GM19240 (cell line): Measurements from ENCODE around the gene ANKRD30B.
"Not testable (repeated sequence)": the region's sequence is repeated elsewhere in the genome, so short reads cannot be mapped to it uniquely, and the experiment has no call there.

Source experiments
- DNase-seq: peaks from one replicate; pipeline ENCODE4 v3.0.0; 2011; ENCODE audit warnings: low spot score; ENCODE audit not compliant: insufficient read length

Gene ANKRD30B

GRCh38 chr18:14747513-14748474 lies at the start of gene ANKRD30B:
ANKRD30B (plus strand) TSS chr18:14748172; CDS start chr18:14748420, 248 bp downstream.
- DNase-seq: no peak

GRCh38 chr18:14701286-14702040 lies 46.5 kb upstream of the ANKRD30B start:
- DNase-seq: not testable (repeated sequence)

- not testable (repeated sequence) for DNase-seq
Measured at GRCh38 chr18:14709761-14710160, 38.2 kb upstream of the ANKRD30B start.

GRCh38 chr18:14721569-14721968 lies 26.4 kb upstream of the ANKRD30B start:
- not testable (repeated sequence) for DNase-seq

- DNase-seq: not testable (repeated sequence)
Measured at GRCh38 chr18:14739056-14739455, 8.9 kb upstream of the ANKRD30B start.

- no peak for DNase-seq
Measured at GRCh38 chr18:14746897-14747296, 1.1 kb upstream of the ANKRD30B start.

- DNase-seq: no peak
Measured at GRCh38 chr18:14748496-14748895, 524 bp downstream of the ANKRD30B start.

- DNase-seq: not testable (repeated sequence)
Measured at GRCh38 chr18:14763566-14763965, 15.6 kb downstream of the ANKRD30B start.

GRCh38 chr18:14767474-14767873 lies 19.5 kb downstream of the ANKRD30B start:
- DNase-seq: no peak

GRCh38 chr18:14768241-14768640 lies 20.3 kb downstream of the ANKRD30B start:
- no peak for DNase-seq

- DNase-seq: no peak
Measured at GRCh38 chr18:14769381-14769780, 21.4 kb downstream of the ANKRD30B start.

GRCh38 chr18:14776801-14777200 lies 28.8 kb downstream of the ANKRD30B start:
- no peak for DNase-seq

- no peak for DNase-seq
Measured at GRCh38 chr18:14781671-14782070, 33.7 kb downstream of the ANKRD30B start.

GRCh38 chr18:14784133-14784532 lies 36.2 kb downstream of the ANKRD30B start:
- no peak for DNase-seq

GRCh38 chr18:14796876-14797275 lies 48.9 kb downstream of the ANKRD30B start:
- DNase-seq: not testable (repeated sequence)

- DNase-seq: not testable (repeated sequence)
Measured at GRCh38 chr18:14797969-14798764, 50.2 kb downstream of the ANKRD30B start.

GRCh38 chr18:14811081-14811480 lies 63.1 kb downstream of the ANKRD30B start:
- DNase-seq: not testable (repeated sequence)

- not testable (repeated sequence) for DNase-seq
Measured at GRCh38 chr18:14826972-14827632, 79.1 kb downstream of the ANKRD30B start.

GRCh38 chr18:14841607-14842006 lies 93.6 kb downstream of the ANKRD30B start:
- not testable (repeated sequence) for DNase-seq

GRCh38 chr18:14851533-14851932 lies 103.6 kb downstream of the ANKRD30B start:
- DNase-seq: not testable (repeated sequence)

- DNase-seq: not testable (repeated sequence)
Measured at GRCh38 chr18:14855634-14856033, 107.7 kb downstream of the ANKRD30B start.
